Osteocyte (in vitro differentiated cells): Measurements from ENCODE around the gene SOX18. TPM values are rescaled to one million over a fixed set of nuclear protein-coding genes. Genes with fewer than 3 reads are reported as not detected.
A peak's percentile ranks its signal among the peaks of the same experiment; 100 is the strongest.

Experiments used
- DNase-seq: peaks from one replicate; pipeline ENCODE4 v3.0.0; 2021; ENCODE audit warnings: mixed read lengths; ENCODE audit not compliant: unreplicated experiment; ENCODE audit errors: extremely low spot score
- H3K27ac Mint-ChIP-seq: one replicate; pipeline ENCODE4 v1.8.0; 2021; ENCODE audit warnings: mild to moderate bottlenecking, mixed read lengths; ENCODE audit not compliant: unreplicated experiment
- H3K27me3 Mint-ChIP-seq: one replicate; pipeline ENCODE4 v1.8.0; 2021; ENCODE audit warnings: mixed read lengths; ENCODE audit not compliant: unreplicated experiment
- H3K36me3 Mint-ChIP-seq: one replicate; pipeline ENCODE4 v1.8.0; 2021; ENCODE audit warnings: mixed read lengths; ENCODE audit not compliant: unreplicated experiment
- H3K4me1 Mint-ChIP-seq: one replicate; pipeline ENCODE4 v1.8.0; 2021; ENCODE audit warnings: mixed read lengths; ENCODE audit not compliant: unreplicated experiment
- H3K4me3 Mint-ChIP-seq: one replicate; pipeline ENCODE4 v1.8.0; 2021; ENCODE audit warnings: mild to moderate bottlenecking, moderate library complexity, mixed read lengths; ENCODE audit not compliant: unreplicated experiment
- H3K9me3 Mint-ChIP-seq: one replicate; pipeline ENCODE4 v1.8.0; 2021; ENCODE audit warnings: mixed read lengths; ENCODE audit not compliant: unreplicated experiment
- CTCF ChIP-seq: fragments of 200-600 bp; sonication (generic); IDR thresholded peaks from 2 replicates; pipeline ENCODE4 v1.5.0; 2021; ENCODE audit warnings: antibody characterized with exemption, mild to moderate bottlenecking, moderate library complexity
- total RNA-seq: library from RNA; stranded (reverse); gene quantifications from 2 replicates; pipeline ENCODE4 v1.2.1, GENCODE V29; 2021

SOX18 gene
- total RNA-seq, 1 donor from 2014 or later, result 1.2 TPM

- Mint-ChIP-seq H3K4me3 (no peak overlapping the region), H3K4me1 (peaks cover 37% of the 10 kb centered on the region), H3K9me3 (no peaks in the 10 kb centered on the region), H3K27ac (peak overlapping the region; percentile 27), H3K36me3 (no peaks in the 10 kb centered on the region), H3K27me3 (peaks cover 3% of the 10 kb centered on the region)
- DNase-seq, result no peak
- TF ChIP-seq CTCF, result no peak
These were observed 4.0 kb downstream of the SOX18 start for GRCh38 chr20:64045346-64046011.

GRCh38 chr20:64044484-64045247 lies 4.8 kb downstream of the SOX18 start:
- TF ChIP-seq CTCF, result no peak
- no peaks in the 10 kb centered on the region for H3K36me3 Mint-ChIP-seq
- peaks cover 39% of the 10 kb centered on the region for H3K4me1 Mint-ChIP-seq
- peak overlapping the region; percentile 29 for H3K4me3 Mint-ChIP-seq
- no peak for DNase-seq
- peak overlapping the region; percentile 71 for H3K27ac Mint-ChIP-seq
- peaks cover 6% of the 10 kb centered on the region for H3K27me3 Mint-ChIP-seq
- H3K9me3 Mint-ChIP-seq, result no peaks in the 10 kb centered on the region

GRCh38 chr20:64043768-64044167 lies 5.7 kb downstream of the SOX18 start:
- DNase-seq, result no peak
- H3K9me3 Mint-ChIP-seq, result no peaks in the 10 kb centered on the region
- H3K4me3 Mint-ChIP-seq, result no peak overlapping the region
- no peaks in the 10 kb centered on the region for H3K36me3 Mint-ChIP-seq
- H3K27me3 Mint-ChIP-seq, result peaks cover 6% of the 10 kb centered on the region
- H3K27ac Mint-ChIP-seq, result no peak overlapping the region
- no peak for TF ChIP-seq CTCF
- H3K4me1 Mint-ChIP-seq, result peaks cover 44% of the 10 kb centered on the region

GRCh38 chr20:64042054-64042781 lies 7.2 kb downstream of the SOX18 start:
- no peak for DNase-seq
- no peak overlapping the region for H3K27ac Mint-ChIP-seq

More at GRCh38 chr20:64042054-64042781, 7.2 kb downstream of the SOX18 start:
- Mint-ChIP-seq H3K36me3 (no peaks in the 10 kb centered on the region), H3K4me1 (peaks cover 46% of the 10 kb centered on the region), H3K9me3 (no peaks in the 10 kb centered on the region), H3K4me3 (no peak overlapping the region), H3K27me3 (peaks cover 9% of the 10 kb centered on the region)
- TF ChIP-seq CTCF, result no peak
